Small intestine (tissue), 4 donors: ENCODE data around the gene WRNIP1. TPM values are rescaled to one million over a fixed set of nuclear protein-coding genes. Genes with fewer than 3 reads are reported as not detected.

Experiments
- polyA plus RNA-seq, 4 donors: library from polyadenylated mRNA; stranded (reverse) in 3 of 4; unstranded in 1 of 4; fragments of 200-250 nt in 3 of 4; fragments of 120-200 nt in 1 of 4; gene quantifications; one replicate each; pipeline versions ENCODE4 v1.2.1 to v1.2.3, GENCODE V29; 2013
- donor health status: healthy with polysubstance abuse.
- donor health status: Bipolar disorder and iron deficiency.
- donor health status: healthy.

The WRNIP1 gene
- polyA plus RNA-seq, 4 donors, result 35.1 to 52.2 (median 43.6) TPM

Other genes starting within 250 kb of the WRNIP1 start
- under 1 TPM; under 0.01 to 0.37 (median 0.32) TPM for gene MYLK4, start 14.5 kb upstream of the WRNIP1 start, polyA plus RNA-seq
- gene SERPINB1, start 76.5 kb downstream of the WRNIP1 start, polyA plus RNA-seq, result 100 to 1,000 TPM; 116 to 226 (median 161) TPM
- gene SERPINB9, start 137.9 kb downstream of the WRNIP1 start, polyA plus RNA-seq, result 10 to 100 TPM in 1 of 4 donors, 1 to 10 TPM in 2, under 1 TPM in 1; 0.22 to 13.8 (median 2.4) TPM
- gene SERPINB6, start 206.2 kb downstream of the WRNIP1 start, polyA plus RNA-seq, result 100 to 1,000 TPM; 280 to 539 (median 418) TPM
- 10 to 100 TPM; 23.2 to 84.5 (median 58.9) TPM for gene NQO2, start 234.5 kb downstream of the WRNIP1 start, polyA plus RNA-seq